GM12878 (cell line): ENCODE data around the gene DNAJC7. TPM values are rescaled to one million over a fixed set of nuclear protein-coding genes. Genes with fewer than 3 reads are reported as not detected.
A peak's percentile ranks its signal among the peaks of the same experiment; 100 is the strongest.

Experiments used
- ATAC-seq: fragments of 200-7000 bp; cut with Tn5 transposase; 3 replicates; pipeline ENCODE4 v1.9.1; 2020; ENCODE audit warnings: mild to moderate bottlenecking, moderate library complexity
- BruUV-seq: library from RNA; stranded (reverse); fragments of 400-500 nt; replicated peaks from 2 replicates; lab custom pipeline; 2021; lab: Mats Ljungman, UMichigan
- CTCF ChIA-PET: fragments of 300-600 bp; sonication (Branson Sonifier 250); formaldehyde crosslinking; extraction: SDS; loops from one replicate; lab custom pipeline; 2021; ENCODE audit warnings: inconsistent platforms; lab: Yijun Ruan, JAX
- POLR2A ChIA-PET: fragments of 350-600 bp; formaldehyde crosslinking; extraction: SDS; loops from one replicate; lab custom pipeline; 2021; ENCODE audit warnings: inconsistent platforms; lab: Charles Lee
- RAD21 ChIA-PET: fragments of 300-600 bp; sonication (Branson Sonifier 250); formaldehyde crosslinking; loops from one replicate; lab custom pipeline; 2023; ENCODE audit warnings: antibody characterized with exemption; ENCODE audit not compliant: unreplicated experiment; lab: Charles Lee
- SMC1A ChIA-PET: fragments of 300-600 bp; sonication (Branson Sonifier 250); formaldehyde crosslinking; loops from one replicate; lab custom pipeline; 2023; ENCODE audit not compliant: unreplicated experiment, uncharacterized antibody; lab: Charles Lee
- DNase-seq: peaks from one replicate; pipeline ENCODE4 v3.0.0-alpha.2; 2011; ENCODE audit warnings: low read depth, low spot score
- FAIRE-seq: peaks from 3 replicates; lab custom pipeline; 2011; peaks lifted over from hg19 to GRCh38; lab: Jason Lieb, UNC
- H2AFZ ChIP-seq: 2 replicates; pipeline ENCODE4 v1.6.0; 2011; ENCODE audit warnings: low read depth, low read length, control low read depth; ENCODE audit not compliant: control insufficient read depth
- H3K27ac ChIP-seq: 2 replicates; pipeline ENCODE4 v1.5.1; 2011; ENCODE audit warnings: control low read depth; ENCODE audit not compliant: control insufficient read depth, insufficient read depth
- H3K27me3 ChIP-seq, 2 experiments: replicated peaks in 1 of 2; 2 replicates each; pipeline versions ENCODE4 v1.6.0 to v1.6.1; 2011; ENCODE audit warnings: low read length in 1 of 2; ENCODE audit not compliant: control insufficient read depth in 2 of 2, insufficient read depth in 2 of 2
- H3K36me3 ChIP-seq, 2 experiments: 2 replicates each; pipeline ENCODE4 v1.5.1; 2011; ENCODE audit warnings: low read length in 1 of 2; ENCODE audit not compliant: control insufficient read depth in 2 of 2, insufficient read depth in 2 of 2
- H3K4me1 ChIP-seq: 2 replicates; pipeline ENCODE4 v1.6.1; 2011; ENCODE audit warnings: mild to moderate bottlenecking, low read length, moderate library complexity, mixed read lengths; ENCODE audit not compliant: control insufficient read depth, insufficient read depth
- H3K4me2 ChIP-seq: 2 replicates; pipeline ENCODE4 v1.6.0; 2011; ENCODE audit warnings: control low read depth; ENCODE audit not compliant: control insufficient read depth, insufficient read depth
- H3K4me3 ChIP-seq: fragments of 200-600 bp; sonication (generic); 2 replicates; pipeline ENCODE4 v1.5.1; 2016
- H3K79me2 ChIP-seq: 2 replicates; pipeline ENCODE4 v1.6.0; 2011; ENCODE audit warnings: low read length; ENCODE audit not compliant: control insufficient read depth, insufficient read depth
- H3K9ac ChIP-seq: 2 replicates; pipeline ENCODE4 v1.8.0; 2011; ENCODE audit warnings: low read length, control low read depth, mixed read lengths; ENCODE audit not compliant: control insufficient read depth, insufficient read depth
- H3K9me3 ChIP-seq: replicated peaks from 3 replicates; pipeline ENCODE4 v1.5.1; 2011; ENCODE audit warnings: mild to moderate bottlenecking, low read length; ENCODE audit not compliant: control insufficient read depth, insufficient read depth
- H4K20me1 ChIP-seq: 2 replicates; pipeline ENCODE4 v1.6.0; 2011; ENCODE audit not compliant: control insufficient read depth, insufficient read depth
- BHLHE40 ChIP-seq, 2 experiments: fragments of 450-650 bp in 1 of 2; IDR thresholded peaks; 2 replicates each; pipeline ENCODE4 v1.6.1; 2011 to 2017; ENCODE audit warnings: low read depth in 2 of 2, borderline replicate concordance in 1 of 2, improper control_type of control experiment in 1 of 2, low read length in 1 of 2, mild to moderate bottlenecking in 1 of 2
- HDAC2 ChIP-seq: fragments of 200-600 bp; sonication (generic); IDR thresholded peaks from 2 replicates; pipeline ENCODE4 v1.6.1; 2017
- NR2F1 ChIP-seq: fragments of 450-650 bp; conservative IDR thresholded peaks from 2 replicates; pipeline ENCODE4 v1.6.1; 2017; ENCODE audit warnings: mild to moderate bottlenecking
- PAX8 ChIP-seq: fragments of 450-650 bp; IDR thresholded peaks from 2 replicates; pipeline ENCODE4 v1.6.1; 2017; ENCODE audit warnings: mild to moderate bottlenecking, moderate library complexity
- POLR2A ChIP-seq: IDR thresholded peaks from 2 replicates; pipeline ENCODE4 v1.6.1; 2011; ENCODE audit warnings: low read depth, mild to moderate bottlenecking, low read length
- SMC3 ChIP-seq: IDR thresholded peaks from 2 replicates; pipeline ENCODE4 v1.6.1; 2011; ENCODE audit warnings: low read length, improper control_type of control experiment, borderline replicate concordance
- WGBS: methylation state at CpG from one replicate; pipeline ENCODE4 v1.1.6; 2016; ENCODE audit warnings: low lambda C conversion rate; ENCODE audit not compliant: insufficient replicate concordance, insufficient coverage; ENCODE audit errors: missing lambda C conversion rate; 5-methylcytosine and 5-hydroxymethylcytosine counted together
- in situ Hi-C: fragments of 300-500 bp; cut with MboI; formaldehyde crosslinking; loops from 9 replicates; pipeline ENCODE4 v1.14.3; 2018; ENCODE audit warnings: mixed read lengths
- intact Hi-C: fragments of 100-400 bp; cut with micrococcal nuclease; formaldehyde crosslinking; loops from one replicate; pipeline ENCODE4 v1.14.2; 2022; ENCODE audit not compliant: unreplicated experiment
- polyA plus RNA-seq, 11 experiments: library from polyadenylated mRNA; depleted of rRNA in 4 of 11; unstranded in 6 of 11; stranded (reverse) in 5 of 11; fragments of >200 nt; fragmentation: Nextera tagmentation in 4 of 11; fragmentation: Illumina TruSeq in 1 of 11; extraction: Ambion mirVana in 4 of 11; extraction: Trizol in 1 of 11; gene quantifications; 1 replicate in 1 of 11; 2 replicates in 10 of 11; pipeline versions ENCODE4 v1.2.1 to v1.2.3, GENCODE V29; 2011 to 2016; ENCODE audit warnings: inconsistent platforms in 2 of 11, missing spikeins in 2 of 11, low read depth in 1 of 11
- total RNA-seq, 4 experiments: library from RNA; depleted of rRNA in 3 of 4; stranded (reverse); fragments of >200 nt in 3 of 4; fragmentation: Illumina TruSeq in 1 of 4; extraction: Trizol in 1 of 4; gene quantifications; 2 replicates each; pipeline versions ENCODE4 v1.2.1 to v1.2.3, GENCODE V29; 2013 to 2021
- TF ChIP-seq, protein P1 (sequence below), 3 experiments: IDR thresholded peaks in 2 of 3; conservative IDR thresholded peaks in 1 of 3; 2 replicates each; pipeline ENCODE4 v1.5.1; 2011; ENCODE audit warnings: low read depth in 3 of 3, low read length in 3 of 3, mild to moderate bottlenecking in 3 of 3, control low read depth in 2 of 3, moderate library complexity in 2 of 3, inconsistent platforms in 1 of 3, mixed read lengths in 1 of 3; ENCODE audit not compliant: control insufficient read depth in 2 of 3, insufficient read depth in 1 of 3; ENCODE audit errors: extremely low read depth in 1 of 3
- TF ChIP-seq, protein P2 (sequence below): fragments of 450-650 bp; IDR thresholded peaks from 2 replicates; pipeline ENCODE4 v1.6.1; 2017; ENCODE audit warnings: borderline replicate concordance

DNAJC7 gene
- total and polyA plus RNA-seq, 10 of the 15 experiments (the other 5 are each of a cell fraction or from before 2014, with no cell fraction given): 60.1 to 173 (median 94.9) TPM

DNA sequence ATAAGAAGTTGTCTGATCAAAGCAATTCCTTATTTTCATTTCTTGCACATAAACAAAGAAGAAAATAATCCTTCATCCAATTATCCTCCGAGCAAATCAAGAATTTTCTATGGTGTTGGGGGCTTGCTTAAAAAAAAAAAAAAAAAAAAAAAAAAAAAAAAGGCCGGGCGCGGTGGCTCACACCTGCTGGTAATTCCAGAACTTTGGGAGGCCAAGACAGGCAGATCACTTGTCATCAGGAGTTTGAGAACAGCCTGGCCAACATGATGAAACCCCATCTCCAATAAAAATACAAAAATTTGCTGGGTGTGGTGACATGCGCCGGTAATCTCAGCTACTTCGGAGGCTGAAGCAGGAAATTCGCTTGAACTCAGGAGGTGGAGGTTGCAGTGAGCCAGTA lies 31.3 kb downstream of the DNAJC7 start:
- intact Hi-C loops (no loop called here), in situ Hi-C loops (no loop called here)
- Histone ChIP-seq H3K79me2 (no peaks in the 10 kb centered on the region), H4K20me1 (no peaks in the 10 kb centered on the region), H2AFZ (no peak overlapping the region), H3K27me3 (no peaks in the 10 kb centered on the region), H3K27ac (no peak overlapping the region), H3K4me3 (no peak overlapping the region), H3K9me3 (no peaks in the 10 kb centered on the region), H3K4me2 (no peak overlapping the region), H3K36me3 (peaks cover 22 to 35% of the 10 kb centered on the region in 2 experiments), H3K9ac (no peak overlapping the region), H3K4me1 (no peaks in the 10 kb centered on the region)
- 98% methylated on average over 8 of the region's 8 CpGs for WGBS
- POLR2A ChIA-PET: no interaction called here
- DNase-seq (no peak), FAIRE-seq (no peak), ATAC-seq (no peak)
- RAD21 ChIA-PET: interaction anchor here (0.8 kb wide), 1 partner anchor 136 kb away, joined by 3 read pairs; no protein-coding TSS in a partner anchor
- TF ChIP-seq PAX8: no peak
- CTCF ChIA-PET: no interaction called here
- no TSS peak for BruUV-seq
- SMC1A ChIA-PET: interaction anchor here (1.3 kb wide), 1 partner anchor 10 kb away, joined by 7 read pairs; no protein-coding TSS in a partner anchor

DNA sequence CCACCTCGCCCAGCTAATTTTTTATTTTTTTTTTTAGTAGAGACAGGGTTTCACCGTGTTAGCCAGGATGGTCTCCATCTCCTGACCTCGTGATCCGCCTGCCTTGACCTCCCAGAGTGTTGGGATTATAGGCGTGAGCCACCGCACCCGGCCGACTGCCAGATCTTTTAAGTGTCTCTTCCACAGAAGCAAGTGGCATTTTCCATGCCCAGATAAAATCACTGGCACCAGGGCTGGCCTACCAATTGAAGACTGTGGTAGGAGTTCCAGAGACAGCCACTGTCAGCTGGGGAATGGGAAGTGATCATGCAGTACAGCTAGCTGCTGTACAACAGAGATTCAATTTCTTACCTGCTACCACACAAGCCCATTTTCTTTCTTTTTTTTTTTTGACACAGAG lies 32.8 kb downstream of the DNAJC7 start:
- RAD21 ChIA-PET: no interaction called here
- peaks cover 21 to 31% of the 10 kb centered on the region in 2 experiments for H3K36me3 ChIP-seq
- H3K27me3 ChIP-seq: no peaks in the 10 kb centered on the region
- H2AFZ ChIP-seq: no peak overlapping the region
- CTCF ChIA-PET: interaction anchor here (0.6 to 1.2 kb wide), 2 partner anchors 25 to 28 kb away, joined by 3 read pairs; no protein-coding TSS in a partner anchor
- intact Hi-C loops (no loop called here), in situ Hi-C loops (no loop called here)
- no peak overlapping the region for H3K27ac ChIP-seq
- H3K4me3 ChIP-seq: no peak overlapping the region
- POLR2A ChIA-PET: interaction anchor here (0.6 kb wide), 1 partner anchor 285 kb away, joined by 4 read pairs; no protein-coding TSS in a partner anchor
- H3K79me2 ChIP-seq: no peaks in the 10 kb centered on the region
- H3K4me1 ChIP-seq: no peaks in the 10 kb centered on the region
- SMC1A ChIA-PET: no interaction called here
- H3K9ac ChIP-seq: no peak overlapping the region
- FAIRE-seq (no peak), DNase-seq (no peak), ATAC-seq (no peak)
- H3K4me2 ChIP-seq: no peak overlapping the region
- BruUV-seq: no TSS peak
- WGBS: 98% methylated on average over 8 of the region's 8 CpGs
- no peaks in the 10 kb centered on the region for H3K9me3 ChIP-seq
- no peaks in the 10 kb centered on the region for H4K20me1 ChIP-seq
- TF ChIP-seq BHLHE40 (IDR thresholded peaks at IDR 0.05; ENCODE audit: borderline replicate concordance in 1 of 2, low read depth in 2 of 2, low read length in 1 of 2) (no peak), POLR2A (peak; percentile 31; the same call in 1 of the 2 replicates), SMC3 (no peak), NR2F1 (no peak), HDAC2 (no peak)
- TF ChIP-seq, protein P1, sequence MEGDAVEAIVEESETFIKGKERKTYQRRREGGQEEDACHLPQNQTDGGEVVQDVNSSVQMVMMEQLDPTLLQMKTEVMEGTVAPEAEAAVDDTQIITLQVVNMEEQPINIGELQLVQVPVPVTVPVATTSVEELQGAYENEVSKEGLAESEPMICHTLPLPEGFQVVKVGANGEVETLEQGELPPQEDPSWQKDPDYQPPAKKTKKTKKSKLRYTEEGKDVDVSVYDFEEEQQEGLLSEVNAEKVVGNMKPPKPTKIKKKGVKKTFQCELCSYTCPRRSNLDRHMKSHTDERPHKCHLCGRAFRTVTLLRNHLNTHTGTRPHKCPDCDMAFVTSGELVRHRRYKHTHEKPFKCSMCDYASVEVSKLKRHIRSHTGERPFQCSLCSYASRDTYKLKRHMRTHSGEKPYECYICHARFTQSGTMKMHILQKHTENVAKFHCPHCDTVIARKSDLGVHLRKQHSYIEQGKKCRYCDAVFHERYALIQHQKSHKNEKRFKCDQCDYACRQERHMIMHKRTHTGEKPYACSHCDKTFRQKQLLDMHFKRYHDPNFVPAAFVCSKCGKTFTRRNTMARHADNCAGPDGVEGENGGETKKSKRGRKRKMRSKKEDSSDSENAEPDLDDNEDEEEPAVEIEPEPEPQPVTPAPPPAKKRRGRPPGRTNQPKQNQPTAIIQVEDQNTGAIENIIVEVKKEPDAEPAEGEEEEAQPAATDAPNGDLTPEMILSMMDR (IDR thresholded peaks at IDR 0.05 in 2 of 3, conservative IDR thresholded peaks at IDR 0.05 in 1 of 3; ENCODE audit: control insufficient read depth in 2 of 3, extremely low read depth in 1 of 3, insufficient read depth in 1 of 3, low read depth in 3 of 3, low read length in 3 of 3): no peak
- TF ChIP-seq, protein P2, sequence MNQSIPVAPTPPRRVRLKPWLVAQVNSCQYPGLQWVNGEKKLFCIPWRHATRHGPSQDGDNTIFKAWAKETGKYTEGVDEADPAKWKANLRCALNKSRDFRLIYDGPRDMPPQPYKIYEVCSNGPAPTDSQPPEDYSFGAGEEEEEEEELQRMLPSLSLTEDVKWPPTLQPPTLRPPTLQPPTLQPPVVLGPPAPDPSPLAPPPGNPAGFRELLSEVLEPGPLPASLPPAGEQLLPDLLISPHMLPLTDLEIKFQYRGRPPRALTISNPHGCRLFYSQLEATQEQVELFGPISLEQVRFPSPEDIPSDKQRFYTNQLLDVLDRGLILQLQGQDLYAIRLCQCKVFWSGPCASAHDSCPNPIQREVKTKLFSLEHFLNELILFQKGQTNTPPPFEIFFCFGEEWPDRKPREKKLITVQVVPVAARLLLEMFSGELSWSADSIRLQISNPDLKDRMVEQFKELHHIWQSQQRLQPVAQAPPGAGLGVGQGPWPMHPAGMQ: no peak
